GM12878 (cell line): ENCODE results near the gene OSBPL2.

Experiments used
- CTCF ChIP-seq, 3 experiments: IDR thresholded peaks in 2 of 3; conservative IDR thresholded peaks in 1 of 3; 2 replicates each; pipeline ENCODE4 v1.5.1; 2011; ENCODE audit warnings: low read depth in 3 of 3, low read length in 3 of 3, mild to moderate bottlenecking in 3 of 3, control low read depth in 2 of 3, moderate library complexity in 2 of 3, inconsistent platforms in 1 of 3, mixed read lengths in 1 of 3; ENCODE audit not compliant: control insufficient read depth in 2 of 3, insufficient read depth in 1 of 3; ENCODE audit errors: extremely low read depth in 1 of 3
- ETV6 ChIP-seq, 2 experiments: fragments of 450-650 bp in 1 of 2; IDR thresholded peaks in 1 of 2; conservative IDR thresholded peaks in 1 of 2; 2 replicates each; pipeline ENCODE4 v1.6.1; 2014; ENCODE audit warnings: antibody characterized with exemption in 1 of 2, borderline replicate concordance in 1 of 2, low read depth in 1 of 2, mild to moderate bottlenecking in 1 of 2, moderate library complexity in 1 of 2
- GABPA ChIP-seq: IDR thresholded peaks from 2 replicates; pipeline ENCODE4 v1.6.1; 2014; ENCODE audit warnings: antibody characterized with exemption, low read depth, mild to moderate bottlenecking, inconsistent platforms
- KLF5 ChIP-seq: fragments of 450-650 bp; IDR thresholded peaks from 2 replicates; pipeline ENCODE4 v1.6.1; 2014; ENCODE audit warnings: mild to moderate bottlenecking; ENCODE audit not compliant: partially characterized antibody
- NFIC ChIP-seq: IDR thresholded peaks from 2 replicates; pipeline ENCODE4 v1.6.1; 2012; ENCODE audit warnings: low read depth, mild to moderate bottlenecking, inconsistent platforms, low read length, moderate library complexity
- NFXL1 ChIP-seq: fragments of 450-650 bp; IDR thresholded peaks from 2 replicates; pipeline ENCODE4 v1.6.1; 2017; ENCODE audit warnings: antibody characterized with exemption, mild to moderate bottlenecking, borderline replicate concordance
- POLR2A ChIP-seq: IDR thresholded peaks from 2 replicates; pipeline ENCODE4 v1.6.1; 2011; ENCODE audit warnings: low read depth, mild to moderate bottlenecking, low read length
- POLR2AphosphoS5 ChIP-seq: IDR thresholded peaks from 2 replicates; pipeline ENCODE4 v1.6.1; 2011; ENCODE audit warnings: mild to moderate bottlenecking, low read length, inconsistent platforms
- RFX5 ChIP-seq: IDR thresholded peaks from 2 replicates; pipeline ENCODE4 v1.6.1; 2011; ENCODE audit warnings: low read depth, low read length, improper control_type of control experiment
- RUNX3 ChIP-seq: IDR thresholded peaks from 2 replicates; pipeline ENCODE4 v1.6.1; 2012; ENCODE audit warnings: low read length, inconsistent platforms
- STAT3 ChIP-seq: IDR thresholded peaks from 2 replicates; pipeline ENCODE4 v1.6.1; 2011; ENCODE audit warnings: low read depth, low read length, improper control_type of control experiment
- ZZZ3 ChIP-seq: IDR thresholded peaks from 2 replicates; pipeline ENCODE4 v1.6.1; 2011; ENCODE audit warnings: low read depth; ENCODE audit not compliant: control insufficient read depth, insufficient read length

GRCh38 chr20:62202083-62202395, 36.3 kb upstream of the OSBPL2 start:
- no peak for TF ChIP-seq ETV6 (conservative IDR thresholded peaks at IDR 0.05 in 1 of 2, IDR thresholded peaks at IDR 0.05 in 1 of 2; ENCODE audit: borderline replicate concordance in 1 of 2, low read depth in 1 of 2)
- TF ChIP-seq CTCF (IDR thresholded peaks at IDR 0.05 in 2 of 3, conservative IDR thresholded peaks at IDR 0.05 in 1 of 3; ENCODE audit: control insufficient read depth in 2 of 3, extremely low read depth in 1 of 3, insufficient read depth in 1 of 3, low read depth in 3 of 3, low read length in 3 of 3): no peak
- no peak for TF ChIP-seq POLR2A
- TF ChIP-seq KLF5: no peak
- TF ChIP-seq GABPA: no peak
- no peak for TF ChIP-seq RUNX3
- TF ChIP-seq NFIC: no peak
- TF ChIP-seq POLR2AphosphoS5: no peak
- no peak for TF ChIP-seq NFXL1
- TF ChIP-seq ZZZ3: no peak
- TF ChIP-seq RFX5: no peak
- no peak for TF ChIP-seq STAT3
